Activated B cell treated with CpG ODN at 0.5 μM for 24 hours (primary cell): ENCODE results near the gene MRPL2. TPM values are rescaled to one million over a fixed set of nuclear protein-coding genes. Genes with fewer than 3 reads are reported as not detected.

Source experiments
- ATAC-seq: fragments of 200-7000 bp; cut with Tn5 transposase; one replicate; pipeline ENCODE4 v1.10.0; 2021; ENCODE audit warnings: low read depth, mild to moderate bottlenecking, moderate library complexity
- CTCF ChIA-PET: fragments of 350-600 bp; sonication (Branson Sonifier 250); formaldehyde crosslinking; loops from one replicate; lab custom pipeline; 2021; ENCODE audit warnings: antibody characterized with exemption; lab: Charles Lee
- POLR2A ChIA-PET: fragments of 350-600 bp; sonication (Branson Sonifier 250); formaldehyde crosslinking; loops from one replicate; lab custom pipeline; 2021; ENCODE audit warnings: antibody characterized with exemption; lab: Charles Lee
- DNase-seq: peaks from one replicate; pipeline ENCODE4 v3.0.0; 2022
- H3K27ac Mint-ChIP-seq: one replicate; pipeline ENCODE4 v1.8.0; 2020; ENCODE audit warnings: mixed read lengths
- H3K27me3 Mint-ChIP-seq: one replicate; pipeline ENCODE4 v1.8.0; 2021; ENCODE audit warnings: mixed read lengths
- H3K36me3 Mint-ChIP-seq: one replicate; pipeline ENCODE4 v1.8.0; 2021; ENCODE audit warnings: low read depth, mixed read lengths
- H3K4me1 Mint-ChIP-seq: one replicate; pipeline ENCODE4 v1.8.0; 2021; ENCODE audit warnings: mixed read lengths
- H3K4me3 Mint-ChIP-seq: one replicate; pipeline ENCODE4 v1.8.0; 2020; ENCODE audit warnings: mild to moderate bottlenecking, mixed read lengths
- H3K9me3 Mint-ChIP-seq: one replicate; pipeline ENCODE4 v1.8.0; 2020; ENCODE audit warnings: mixed read lengths
- CTCF ChIP-seq: fragments of 200-600 bp; IDR thresholded peaks from one replicate; pipeline ENCODE4 v1.8.0; 2022; ENCODE audit warnings: antibody characterized with exemption, mild to moderate bottlenecking
- intact Hi-C: fragments of 100-400 bp; cut with micrococcal nuclease; formaldehyde crosslinking; loops from one replicate; pipeline ENCODE4 v1.15.1; 2024
- total RNA-seq: library from RNA; stranded (reverse); gene quantifications from 2 replicates; pipeline ENCODE4 v1.2.3, GENCODE V29; 2022

MRPL2 gene
- total RNA-seq, 1 donor from 2014 or later, result 43.9 TPM

- DNase-seq, result no peak
- H3K4me3 Mint-ChIP-seq, result no peak overlapping the region
- POLR2A ChIA-PET, result no interaction called here
- no peak for ATAC-seq
- no peak for TF ChIP-seq CTCF
- H3K9me3 Mint-ChIP-seq, result no peaks in the 10 kb centered on the region
- CTCF ChIA-PET, result no interaction called here
- H3K4me1 Mint-ChIP-seq, result no peaks in the 10 kb centered on the region
- H3K27me3 Mint-ChIP-seq, result no peaks in the 10 kb centered on the region
- no peaks in the 10 kb centered on the region for H3K36me3 Mint-ChIP-seq
- intact Hi-C loops, result no loop called here
- no peak overlapping the region for H3K27ac Mint-ChIP-seq
Measured at GRCh38 chr6:43101497-43101896, 42.3 kb upstream of the MRPL2 start.

- Mint-ChIP-seq H3K27ac (no peak overlapping the region), H3K4me3 (no peak overlapping the region), H3K36me3 (no peaks in the 10 kb centered on the region), H3K27me3 (no peaks in the 10 kb centered on the region), H3K9me3 (no peaks in the 10 kb centered on the region), H3K4me1 (no peaks in the 10 kb centered on the region)
- CTCF ChIA-PET, result no interaction called here
- TF ChIP-seq CTCF, result no peak
- no peak for DNase-seq
- ATAC-seq, result no peak
- intact Hi-C loops, result no loop called here
- POLR2A ChIA-PET, result no interaction called here
Measured at GRCh38 chr6:43097502-43097901, 38.3 kb upstream of the MRPL2 start.

DNA sequence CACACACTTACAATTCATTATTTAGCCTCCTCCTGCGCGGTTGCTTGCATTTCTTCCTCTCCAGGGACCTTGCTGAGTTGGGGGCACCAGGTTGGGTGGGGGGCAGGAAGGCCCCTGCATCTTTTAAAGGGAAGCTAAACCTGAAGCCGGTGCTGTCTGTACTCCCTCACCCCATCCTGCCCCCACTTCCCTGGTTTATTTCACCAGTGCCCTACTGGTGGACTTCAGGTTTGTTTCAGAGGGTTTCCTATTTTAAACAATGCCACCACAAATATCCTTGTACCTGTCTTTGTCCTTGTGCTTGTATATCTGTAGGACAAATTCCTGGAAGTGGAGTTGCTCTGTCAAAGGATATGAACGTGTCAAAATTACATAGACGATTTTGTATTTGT lies 37.9 kb upstream of the MRPL2 start:
- no peak for TF ChIP-seq CTCF
- Mint-ChIP-seq H3K4me3 (no peak overlapping the region), H3K27me3 (no peaks in the 10 kb centered on the region), H3K4me1 (no peaks in the 10 kb centered on the region), H3K36me3 (no peaks in the 10 kb centered on the region), H3K9me3 (no peaks in the 10 kb centered on the region), H3K27ac (no peak overlapping the region)
- DNase-seq (no peak), ATAC-seq (no peak)
- ChIA-PET CTCF (no interaction called here), POLR2A (no interaction called here)
- intact Hi-C loops, result no loop called here

- no peak for DNase-seq
- ChIA-PET POLR2A (no interaction called here), CTCF (no interaction called here)
- no peaks in the 10 kb centered on the region for H3K4me1 Mint-ChIP-seq
- no peak overlapping the region for H3K27ac Mint-ChIP-seq
- H3K36me3 Mint-ChIP-seq, result no peaks in the 10 kb centered on the region
- H3K27me3 Mint-ChIP-seq, result no peaks in the 10 kb centered on the region
- no peak for TF ChIP-seq CTCF
- ATAC-seq, result no peak
- intact Hi-C loops, result no loop called here
- H3K4me3 Mint-ChIP-seq, result no peak overlapping the region
- no peaks in the 10 kb centered on the region for H3K9me3 Mint-ChIP-seq
Measured at GRCh38 chr6:43096451-43097097, 37.3 kb upstream of the MRPL2 start.

DNA sequence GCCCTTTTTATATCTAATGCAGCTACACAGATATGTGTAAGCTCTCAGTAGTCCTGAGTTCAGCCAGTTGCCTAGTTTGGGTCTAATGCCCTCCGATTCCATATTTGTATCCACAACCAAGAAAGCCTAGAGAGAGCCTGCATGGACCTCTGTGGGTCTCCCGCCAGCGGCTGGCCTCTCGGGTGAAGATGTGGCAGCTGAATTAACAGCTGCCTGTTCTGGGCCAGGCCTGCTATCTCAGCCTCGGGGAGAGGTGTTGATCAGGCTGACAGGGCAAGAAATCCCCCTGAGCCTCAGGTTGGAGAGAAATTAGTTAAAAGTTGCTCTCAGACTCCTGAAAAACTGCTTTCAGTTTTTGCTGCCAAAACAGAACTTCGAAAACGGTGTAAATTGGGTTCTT lies 36.7 kb upstream of the MRPL2 start:
- Mint-ChIP-seq H3K27ac (no peak overlapping the region), H3K27me3 (no peaks in the 10 kb centered on the region), H3K4me1 (no peaks in the 10 kb centered on the region), H3K9me3 (no peaks in the 10 kb centered on the region), H3K36me3 (no peaks in the 10 kb centered on the region), H3K4me3 (no peak overlapping the region)
- DNase-seq (no peak), ATAC-seq (no peak)
- intact Hi-C loops, result no loop called here
- CTCF ChIA-PET, result no interaction called here
- no peak for TF ChIP-seq CTCF
- POLR2A ChIA-PET, result no interaction called here
